PC-3 (cell line): ENCODE measurements around the gene GPR84. TPM values are rescaled to one million over a fixed set of nuclear protein-coding genes. Genes with fewer than 3 reads are reported as not detected.

Experiments
- ATAC-seq: fragments of 200-7000 bp; cut with Tn5 transposase; 2 replicates; pipeline ENCODE4 v1.9.1; 2020; ENCODE audit warnings: mild to moderate bottlenecking, moderate library complexity
- BruUV-seq: library from RNA; stranded (reverse); fragments of 400-500 nt; replicated peaks from 2 replicates; lab custom pipeline; 2021; lab: Mats Ljungman, UMichigan
- CTCF ChIA-PET: fragments of 300-600 bp; sonication (Branson Sonifier 250); formaldehyde crosslinking; loops from one replicate; lab custom pipeline; 2022; ENCODE audit warnings: antibody characterized with exemption; lab: Charles Lee
- POLR2A ChIA-PET: fragments of 300-600 bp; sonication (Branson Sonifier 250); formaldehyde crosslinking; loops from one replicate; lab custom pipeline; 2022; ENCODE audit warnings: antibody characterized with exemption; ENCODE audit not compliant: unreplicated experiment; lab: Charles Lee
- DNase-seq: peaks from one replicate; pipeline ENCODE4 v3.0.0-alpha.2; 2015
- H2AFZ ChIP-seq: fragments of 300-600 bp; sonication (generic); 2 replicates; pipeline ENCODE4 v1.6.0; 2016; ENCODE audit warnings: antibody characterized with exemption, low read length
- H3F3A ChIP-seq: fragments of 300-600 bp; sonication (generic); one replicate; pipeline ENCODE4 v1.6.0; 2017; ENCODE audit warnings: antibody characterized with exemption, low read length, control low read depth, mild to moderate bottlenecking; ENCODE audit not compliant: unreplicated experiment
- H3K27ac ChIP-seq: fragments of 300-600 bp; sonication (generic); 2 replicates; pipeline ENCODE4 v1.5.1; 2016; ENCODE audit warnings: mild to moderate bottlenecking, low read length
- H3K27me3 ChIP-seq: fragments of 300-600 bp; sonication (generic); 2 replicates; pipeline ENCODE4 v1.6.1; 2016; ENCODE audit warnings: low read length, mixed read lengths
- H3K36me3 ChIP-seq: fragments of 300-600 bp; sonication (generic); 2 replicates; pipeline ENCODE4 v1.6.1; 2016; ENCODE audit warnings: low read depth, mixed run types, low read length, mixed read lengths
- H3K4me1 ChIP-seq: fragments of 300-600 bp; sonication (generic); 2 replicates; pipeline ENCODE4 v1.5.1; 2016; ENCODE audit warnings: low read length; ENCODE audit not compliant: insufficient read depth
- H3K4me2 ChIP-seq: fragments of 300-600 bp; sonication (generic); 2 replicates; pipeline ENCODE4 v1.6.0; 2016; ENCODE audit warnings: low read length
- H3K4me3 ChIP-seq: fragments of 300-600 bp; sonication (generic); 2 replicates; pipeline ENCODE4 v1.5.1; 2016; ENCODE audit warnings: mild to moderate bottlenecking, low read length, mixed read lengths
- H3K79me2 ChIP-seq: fragments of 300-600 bp; sonication (generic); 2 replicates; pipeline ENCODE4 v1.6.1; 2017; ENCODE audit warnings: low read length, mixed read lengths
- H3K9ac ChIP-seq: fragments of 300-600 bp; sonication (generic); 2 replicates; pipeline ENCODE4 v1.6.0; 2016; ENCODE audit warnings: mild to moderate bottlenecking, low read length
- H3K9me2 ChIP-seq: fragments of 300-600 bp; sonication (generic); replicated peaks from 2 replicates; pipeline ENCODE4 v1.6.1; 2016; ENCODE audit warnings: mixed run types, low read length, mixed read lengths
- H3K9me3 ChIP-seq: fragments of 300-600 bp; sonication (generic); 2 replicates; pipeline ENCODE4 v1.6.1; 2016; ENCODE audit warnings: low read length, mixed read lengths
- H4K20me1 ChIP-seq: fragments of 300-600 bp; sonication (generic); 2 replicates; pipeline ENCODE4 v1.6.1; 2016; ENCODE audit warnings: low read length, mixed read lengths
- EZH2 ChIP-seq: fragments of 300-600 bp; sonication (generic); IDR thresholded peaks from one replicate; pipeline ENCODE4 v1.6.1; 2017; ENCODE audit warnings: antibody characterized with exemption, mild to moderate bottlenecking, low read length; ENCODE audit not compliant: unreplicated experiment
- EZH2phosphoT487 ChIP-seq: fragments of 300-600 bp; sonication (generic); IDR thresholded peaks from 2 replicates; pipeline ENCODE4 v1.6.1; 2018; ENCODE audit warnings: mild to moderate bottlenecking, antibody characterized with exemption, low read length, borderline replicate concordance
- intact Hi-C: fragments of 100-400 bp; cut with micrococcal nuclease; formaldehyde crosslinking; loops from 2 replicates; pipeline ENCODE4 v1.9.0; 2023
- total RNA-seq: library from RNA; depleted of rRNA; stranded (reverse); fragments of >200 nt; gene quantifications from 2 replicates; pipeline ENCODE4 v1.2.3, GENCODE V29; 2014
- TF ChIP-seq, protein P1 (sequence below): fragments of 300-600 bp; sonication (generic); conservative IDR thresholded peaks from 2 replicates; pipeline ENCODE4 v1.5.1; 2017; ENCODE audit warnings: antibody characterized with exemption, low read depth, mild to moderate bottlenecking, low read length

GPR84 gene
- total RNA-seq, 1 experiment from 2014 or later = not detected

DNA sequence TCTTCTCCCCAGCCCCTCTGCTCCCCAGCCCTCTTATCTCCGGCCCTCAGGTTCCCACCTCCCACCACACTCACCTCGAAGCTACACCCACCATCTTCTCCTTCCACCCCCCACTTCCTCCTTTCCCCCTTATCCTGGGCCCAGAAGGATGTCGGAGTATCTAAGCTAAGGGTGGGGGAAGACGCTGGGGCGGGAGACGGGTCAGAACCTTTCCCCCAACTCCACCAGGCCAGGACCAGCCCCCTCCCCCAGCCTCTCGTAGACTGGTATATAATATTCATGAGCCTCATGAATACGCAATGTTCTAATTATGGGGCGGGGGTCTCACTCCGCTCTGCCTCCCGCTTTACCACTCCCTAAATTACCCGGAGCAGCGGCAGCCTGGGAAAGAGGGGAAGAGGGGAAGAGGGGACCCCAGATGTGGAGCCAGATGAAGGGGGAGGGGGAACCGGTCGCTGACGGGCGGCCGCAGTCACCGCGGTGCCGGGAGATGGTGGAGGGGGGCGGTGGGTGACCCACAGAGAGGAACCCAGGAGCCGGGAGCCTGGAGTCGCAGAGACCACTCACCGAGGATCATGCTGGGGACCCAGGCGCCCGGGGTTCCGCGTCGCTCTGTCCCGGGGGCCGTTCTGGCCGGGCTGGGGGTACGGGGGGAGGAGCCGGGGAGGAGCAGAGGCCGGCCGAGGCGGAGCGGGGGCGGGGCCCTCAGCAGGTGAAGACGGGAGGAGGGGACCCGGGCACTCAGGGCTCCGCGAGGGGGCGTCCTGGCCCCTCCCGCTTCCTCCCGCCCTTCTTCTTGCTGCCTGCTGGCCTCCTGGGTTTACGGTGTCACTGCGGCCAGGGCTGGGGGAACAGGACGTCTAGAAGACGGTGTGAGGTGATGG lies 26.6 kb upstream of the GPR84 start:
- no peak for TF ChIP-seq EZH2phosphoT487
- TF ChIP-seq, protein P1, sequence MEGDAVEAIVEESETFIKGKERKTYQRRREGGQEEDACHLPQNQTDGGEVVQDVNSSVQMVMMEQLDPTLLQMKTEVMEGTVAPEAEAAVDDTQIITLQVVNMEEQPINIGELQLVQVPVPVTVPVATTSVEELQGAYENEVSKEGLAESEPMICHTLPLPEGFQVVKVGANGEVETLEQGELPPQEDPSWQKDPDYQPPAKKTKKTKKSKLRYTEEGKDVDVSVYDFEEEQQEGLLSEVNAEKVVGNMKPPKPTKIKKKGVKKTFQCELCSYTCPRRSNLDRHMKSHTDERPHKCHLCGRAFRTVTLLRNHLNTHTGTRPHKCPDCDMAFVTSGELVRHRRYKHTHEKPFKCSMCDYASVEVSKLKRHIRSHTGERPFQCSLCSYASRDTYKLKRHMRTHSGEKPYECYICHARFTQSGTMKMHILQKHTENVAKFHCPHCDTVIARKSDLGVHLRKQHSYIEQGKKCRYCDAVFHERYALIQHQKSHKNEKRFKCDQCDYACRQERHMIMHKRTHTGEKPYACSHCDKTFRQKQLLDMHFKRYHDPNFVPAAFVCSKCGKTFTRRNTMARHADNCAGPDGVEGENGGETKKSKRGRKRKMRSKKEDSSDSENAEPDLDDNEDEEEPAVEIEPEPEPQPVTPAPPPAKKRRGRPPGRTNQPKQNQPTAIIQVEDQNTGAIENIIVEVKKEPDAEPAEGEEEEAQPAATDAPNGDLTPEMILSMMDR = peak; percentile 22; the same call in 1 of the 2 replicates
- H4K20me1 ChIP-seq = no peaks in the 10 kb centered on the region
- POLR2A ChIA-PET = no interaction called here
- H3K4me2 ChIP-seq = peak overlapping the region; percentile 67
- peak; percentile 21; the same call in 1 of the 2 replicates for ATAC-seq
- no peaks in the 10 kb centered on the region for H3K9me2 ChIP-seq
- H3K27ac ChIP-seq = no peak overlapping the region
- H2AFZ ChIP-seq = peak overlapping the region; percentile 57
- intact Hi-C loops = no loop called here
- no peak overlapping the region for H3K9ac ChIP-seq
- DNase-seq = peak; percentile 33
- CTCF ChIA-PET = no interaction called here
- peak overlapping the region; percentile 48; the same call in 1 of the 2 replicates for H3K4me3 ChIP-seq
- no peaks in the 10 kb centered on the region for H3K79me2 ChIP-seq
- H3K36me3 ChIP-seq = no peaks in the 10 kb centered on the region
- no peaks in the 10 kb centered on the region for H3F3A ChIP-seq
- BruUV-seq = no TSS peak
- H3K4me1 ChIP-seq = peaks cover 15% of the 10 kb centered on the region
- no peaks in the 10 kb centered on the region for H3K27me3 ChIP-seq
- H3K9me3 ChIP-seq = no peaks in the 10 kb centered on the region

DNA sequence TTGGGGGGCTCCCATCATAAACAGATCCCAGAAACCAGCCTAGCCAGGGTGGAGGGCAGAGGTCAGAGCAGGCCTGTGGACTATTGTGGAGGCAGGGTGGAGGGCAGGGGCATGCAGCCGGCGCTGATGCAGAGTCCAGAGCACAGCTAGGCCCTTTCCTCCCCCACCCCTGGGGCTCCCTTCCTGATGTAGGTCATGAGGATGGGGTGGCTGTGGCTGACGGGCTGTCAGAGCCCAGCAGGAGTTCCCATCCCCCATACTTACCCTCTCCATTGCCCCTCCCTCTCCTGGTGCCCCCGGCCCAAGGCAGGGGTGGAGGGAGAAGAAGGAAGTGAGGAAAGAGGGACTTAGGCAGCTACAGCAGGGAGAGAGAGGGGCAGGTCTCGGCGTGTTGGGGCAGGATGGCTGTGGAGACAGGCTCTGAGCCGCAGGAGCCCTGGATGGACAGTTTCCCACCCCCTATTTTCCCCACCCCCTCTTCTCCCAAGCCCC lies 25.9 kb upstream of the GPR84 start:
- no peak overlapping the region for H3K9ac ChIP-seq
- ChIA-PET POLR2A (no interaction called here), CTCF (no interaction called here)
- no peaks in the 10 kb centered on the region for H3F3A ChIP-seq
- H3K79me2 ChIP-seq = no peaks in the 10 kb centered on the region
- H2AFZ ChIP-seq = no peak overlapping the region
- H3K9me2 ChIP-seq = no peaks in the 10 kb centered on the region
- no peaks in the 10 kb centered on the region for H4K20me1 ChIP-seq
- H3K4me2 ChIP-seq = no peak overlapping the region
- DNase-seq (no peak), ATAC-seq (no peak)
- no TSS peak for BruUV-seq
- intact Hi-C loops = no loop called here
- no peaks in the 10 kb centered on the region for H3K27me3 ChIP-seq
- no peaks in the 10 kb centered on the region for H3K9me3 ChIP-seq
- H3K36me3 ChIP-seq = no peaks in the 10 kb centered on the region
- H3K27ac ChIP-seq = no peak overlapping the region
- TF ChIP-seq EZH2phosphoT487 (no peak), EZH2 (no peak)
- TF ChIP-seq, protein P1 = no peak
- no peak overlapping the region for H3K4me3 ChIP-seq
- peaks cover 15% of the 10 kb centered on the region for H3K4me1 ChIP-seq
